Measurements from ENCODE around the gene RAB36.

GRCh38 chr22:23166841-23167616 is 21.8 kb downstream of the RAB36 start:
- no peak for TF ChIP-seq POLR2AphosphoS5 (IDR thresholded peaks at IDR 0.05)
- TF ChIP-seq CTCF (IDR thresholded peaks at IDR 0.05; ENCODE audit: poor library complexity, severe bottlenecking) = no peak
- no peak for TF ChIP-seq TAF1 (IDR thresholded peaks at IDR 0.05; ENCODE audit: low read depth)
- no peak for TF ChIP-seq MXI1 (conservative IDR thresholded peaks at IDR 0.05; ENCODE audit: poor library complexity, severe bottlenecking)
- TF ChIP-seq, protein P1, sequence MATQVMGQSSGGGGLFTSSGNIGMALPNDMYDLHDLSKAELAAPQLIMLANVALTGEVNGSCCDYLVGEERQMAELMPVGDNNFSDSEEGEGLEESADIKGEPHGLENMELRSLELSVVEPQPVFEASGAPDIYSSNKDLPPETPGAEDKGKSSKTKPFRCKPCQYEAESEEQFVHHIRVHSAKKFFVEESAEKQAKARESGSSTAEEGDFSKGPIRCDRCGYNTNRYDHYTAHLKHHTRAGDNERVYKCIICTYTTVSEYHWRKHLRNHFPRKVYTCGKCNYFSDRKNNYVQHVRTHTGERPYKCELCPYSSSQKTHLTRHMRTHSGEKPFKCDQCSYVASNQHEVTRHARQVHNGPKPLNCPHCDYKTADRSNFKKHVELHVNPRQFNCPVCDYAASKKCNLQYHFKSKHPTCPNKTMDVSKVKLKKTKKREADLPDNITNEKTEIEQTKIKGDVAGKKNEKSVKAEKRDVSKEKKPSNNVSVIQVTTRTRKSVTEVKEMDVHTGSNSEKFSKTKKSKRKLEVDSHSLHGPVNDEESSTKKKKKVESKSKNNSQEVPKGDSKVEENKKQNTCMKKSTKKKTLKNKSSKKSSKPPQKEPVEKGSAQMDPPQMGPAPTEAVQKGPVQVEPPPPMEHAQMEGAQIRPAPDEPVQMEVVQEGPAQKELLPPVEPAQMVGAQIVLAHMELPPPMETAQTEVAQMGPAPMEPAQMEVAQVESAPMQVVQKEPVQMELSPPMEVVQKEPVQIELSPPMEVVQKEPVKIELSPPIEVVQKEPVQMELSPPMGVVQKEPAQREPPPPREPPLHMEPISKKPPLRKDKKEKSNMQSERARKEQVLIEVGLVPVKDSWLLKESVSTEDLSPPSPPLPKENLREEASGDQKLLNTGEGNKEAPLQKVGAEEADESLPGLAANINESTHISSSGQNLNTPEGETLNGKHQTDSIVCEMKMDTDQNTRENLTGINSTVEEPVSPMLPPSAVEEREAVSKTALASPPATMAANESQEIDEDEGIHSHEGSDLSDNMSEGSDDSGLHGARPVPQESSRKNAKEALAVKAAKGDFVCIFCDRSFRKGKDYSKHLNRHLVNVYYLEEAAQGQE (IDR thresholded peaks at IDR 0.05; ENCODE audit: borderline replicate concordance) = no peak
- no peak for TF ChIP-seq EZH2 (IDR thresholded peaks at IDR 0.05; ENCODE audit: borderline replicate concordance, insufficient read depth, low read length, poor library complexity, severe bottlenecking)

Data from neural cell (in vitro differentiated cells).